Immature natural killer cell (primary cell): ENCODE results near the gene SLC12A8. TPM values are rescaled to one million over a fixed set of nuclear protein-coding genes. Genes with fewer than 3 reads are reported as not detected.

Experiments
- DNase-seq, 3 donors: peaks; one replicate each; pipeline ENCODE4 v3.0.0; 2022; ENCODE audit warnings: mixed read lengths in 1 of 3
- H3K27ac Mint-ChIP-seq, 6 donors: one replicate each; pipeline ENCODE4 v1.8.0; 2020; ENCODE audit warnings: mixed read lengths in 6 of 6, mild to moderate bottlenecking in 5 of 6, inconsistent platforms in 4 of 6, moderate library complexity in 3 of 6
- H3K27me3 Mint-ChIP-seq, 3 donors: one replicate each; pipeline ENCODE4 v1.8.0; 2020 to 2021; ENCODE audit warnings: low read depth in 3 of 3, mild to moderate bottlenecking in 3 of 3, mixed read lengths in 3 of 3, moderate library complexity in 3 of 3, inconsistent platforms in 1 of 3
- H3K36me3 Mint-ChIP-seq, 3 donors: one replicate each; pipeline ENCODE4 v1.8.0; 2020; ENCODE audit warnings: mixed read lengths in 3 of 3, inconsistent platforms in 2 of 3, mild to moderate bottlenecking in 2 of 3
- H3K4me1 Mint-ChIP-seq, 2 donors: one replicate each; pipeline ENCODE4 v1.8.0; 2020; ENCODE audit warnings: inconsistent platforms in 2 of 2, mild to moderate bottlenecking in 2 of 2, mixed read lengths in 2 of 2, moderate library complexity in 1 of 2
- H3K4me3 Mint-ChIP-seq, 5 donors: one replicate each; pipeline ENCODE4 v1.8.0; 2020; ENCODE audit warnings: mild to moderate bottlenecking in 5 of 5, mixed read lengths in 5 of 5, inconsistent platforms in 3 of 5, moderate library complexity in 3 of 5
- H3K9me3 Mint-ChIP-seq, 6 donors: one replicate each; pipeline ENCODE4 v1.8.0; 2020; ENCODE audit warnings: mild to moderate bottlenecking in 6 of 6, mixed read lengths in 6 of 6, inconsistent platforms in 4 of 6, moderate library complexity in 3 of 6
- polyA plus RNA-seq, 3 donors: library from polyadenylated mRNA; unstranded; fragments of 300-500 nt; fragmentation: Illumina TruSeq; gene quantifications; one replicate each; pipeline ENCODE4 v1.2.3, GENCODE V29; 2021

Gene SLC12A8
- polyA plus RNA-seq, 3 donors from 2014 or later = 0.43 to 2.8 TPM; not detected in 1

DNA sequence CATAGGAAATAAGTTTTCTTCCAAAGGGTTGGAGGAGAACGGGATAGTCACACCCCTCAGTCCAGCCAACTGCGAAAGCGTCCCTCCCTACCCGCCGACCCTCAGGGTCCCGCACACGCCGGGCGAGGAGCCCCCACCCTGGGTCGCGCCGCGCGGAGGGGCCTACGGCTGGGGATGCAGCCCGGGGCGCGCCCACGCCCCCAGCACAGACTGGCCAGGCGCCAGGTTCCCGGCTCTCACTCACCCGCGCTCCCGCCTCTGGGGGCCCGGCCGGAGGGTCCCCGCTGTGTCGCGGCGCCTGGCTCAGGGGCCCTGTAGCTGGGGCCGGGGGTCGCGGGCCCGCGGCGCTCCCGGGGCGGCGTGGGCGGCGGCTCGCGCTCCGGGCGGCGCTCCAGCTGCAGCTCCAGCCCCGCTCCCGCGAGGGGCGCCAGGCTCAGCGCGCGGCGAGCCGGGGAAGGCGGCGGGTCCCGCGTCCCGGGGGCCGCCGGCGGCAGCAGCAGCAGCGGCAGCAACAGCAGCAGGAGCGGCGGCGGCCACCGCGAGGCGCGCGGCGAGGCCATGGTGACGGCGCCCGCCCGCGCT, 157.1 kb downstream of the SLC12A8 start:
- peaks cover 0 to 4% (median 3%) of the 10 kb centered on the region in 3 donors for H3K36me3 Mint-ChIP-seq
- DNase-seq = peak in 1 of 3 donors; percentile 31
- H3K9me3 Mint-ChIP-seq = no peaks in the 10 kb centered on the region
- peaks cover 6 to 52% of the 10 kb centered on the region in 2 donors for H3K4me1 Mint-ChIP-seq
- peak overlapping the region; percentile 94 to 99 (median 98) for H3K4me3 Mint-ChIP-seq
- peak overlapping the region; percentile 90 to 98 (median 96) for H3K27ac Mint-ChIP-seq
- H3K27me3 Mint-ChIP-seq = peaks cover 4 to 10% (median 5%) of the 10 kb centered on the region in 3 donors

DNA sequence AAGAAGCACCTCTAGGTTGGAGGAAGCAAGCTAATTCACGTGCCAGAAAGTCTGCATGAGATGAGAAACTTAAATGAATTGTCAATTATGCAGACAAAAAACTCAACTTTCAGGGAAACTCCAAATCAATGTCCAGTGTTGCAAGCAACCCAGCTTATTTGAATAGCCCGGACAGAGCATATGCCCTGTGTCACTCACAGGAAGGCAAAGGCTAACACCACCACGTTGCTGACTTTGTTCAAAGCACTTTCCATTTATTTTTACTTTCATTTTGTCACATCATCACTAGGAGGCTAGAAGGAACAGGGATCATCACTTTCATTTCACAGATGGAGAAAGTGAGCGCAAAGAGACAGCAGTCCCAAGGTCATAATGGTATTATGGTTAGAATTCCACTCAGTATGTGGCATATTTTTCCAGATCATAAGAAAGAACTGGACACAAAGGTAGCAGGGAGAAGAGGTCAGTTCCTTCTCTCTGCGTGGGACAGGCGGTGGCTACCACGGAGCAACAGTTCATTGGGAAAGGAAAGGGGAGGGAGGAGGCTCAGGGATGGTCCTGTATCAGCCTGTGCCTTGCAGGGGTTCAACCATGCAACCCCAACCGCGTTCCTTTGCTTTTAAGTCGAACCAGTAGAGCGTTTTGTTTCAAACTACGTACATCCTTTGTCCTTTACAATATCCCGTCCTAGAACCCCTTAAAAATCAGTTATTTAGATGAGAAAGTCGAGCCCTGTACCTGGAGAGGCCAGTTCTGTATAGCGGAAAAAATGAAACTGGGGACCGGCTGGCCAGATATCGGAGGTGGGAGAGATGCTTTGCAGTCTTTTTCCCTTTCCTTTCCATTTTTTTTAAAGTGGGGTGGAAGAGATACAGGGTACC, 157.9 kb downstream of the SLC12A8 start:
- Mint-ChIP-seq H3K36me3 (peaks cover 0 to 5% (median 4%) of the 10 kb centered on the region in 3 donors), H3K9me3 (no peaks in the 10 kb centered on the region), H3K27ac (peak overlapping the region; percentile 90 to 98 (median 96)), H3K4me1 (peaks cover 6 to 59% of the 10 kb centered on the region in 2 donors), H3K27me3 (peaks cover 2 to 9% (median 5%) of the 10 kb centered on the region in 3 donors), H3K4me3 (peak overlapping the region; percentile 94 to 99 (median 98))
- DNase-seq = peak; percentile 65 to 66 (median 66)

- H3K27ac Mint-ChIP-seq = peak overlapping the region; percentile 90 to 98 (median 96)
- DNase-seq = no peak
- H3K27me3 Mint-ChIP-seq = peaks cover 2 to 9% (median 5%) of the 10 kb centered on the region in 3 donors
- H3K9me3 Mint-ChIP-seq = no peaks in the 10 kb centered on the region
- peak overlapping the region; percentile 94 to 99 (median 98) for H3K4me3 Mint-ChIP-seq
- peaks cover 6 to 66% of the 10 kb centered on the region in 2 donors for H3K4me1 Mint-ChIP-seq
- H3K36me3 Mint-ChIP-seq = peaks cover 0 to 5% (median 4%) of the 10 kb centered on the region in 3 donors
Measured at GRCh38 chr3:125054062-125054448, 158.5 kb downstream of the SLC12A8 start.

DNA sequence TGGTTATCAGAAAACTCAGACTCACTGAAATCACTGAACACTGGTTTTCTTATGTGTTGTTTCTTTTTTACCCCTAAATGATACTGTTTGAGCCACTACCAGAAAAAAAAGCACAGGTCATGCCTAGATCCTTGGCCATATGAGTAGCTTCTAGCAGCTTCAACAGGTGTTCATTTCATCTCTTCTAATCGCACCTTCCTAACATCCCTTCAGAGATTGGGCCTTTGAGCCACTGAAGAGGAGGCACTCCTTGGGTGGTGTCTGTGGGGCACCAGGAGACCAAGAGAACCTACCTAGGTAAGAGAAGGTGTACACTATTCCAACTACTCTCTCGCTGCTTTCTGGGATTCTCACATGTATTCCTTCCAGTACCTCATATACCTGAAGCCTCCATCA, 159.2 kb downstream of the SLC12A8 start:
- Mint-ChIP-seq H3K4me1 (peaks cover 6 to 73% of the 10 kb centered on the region in 2 donors), H3K4me3 (peak overlapping the region; percentile 94 to 99 (median 98)), H3K36me3 (peaks cover 0 to 5% (median 4%) of the 10 kb centered on the region in 3 donors), H3K27me3 (peaks cover 2 to 9% (median 5%) of the 10 kb centered on the region in 3 donors), H3K27ac (peak overlapping the region; percentile 90 to 98 (median 96)), H3K9me3 (no peaks in the 10 kb centered on the region)
- no peak for DNase-seq

GRCh38 chr3:125052624-125053303, 159.8 kb downstream of the SLC12A8 start:
- Mint-ChIP-seq H3K27ac (peak overlapping the region; percentile 90 to 98 (median 96)), H3K36me3 (peaks cover 0 to 5% (median 4%) of the 10 kb centered on the region in 3 donors), H3K27me3 (peaks cover 2 to 9% (median 2%) of the 10 kb centered on the region in 3 donors), H3K4me3 (peak overlapping the region; percentile 94 to 99 (median 98)), H3K9me3 (peaks cover 0 to 1% (median 0%) of the 10 kb centered on the region in 6 donors), H3K4me1 (peaks cover 6 to 79% of the 10 kb centered on the region in 2 donors)
- no peak for DNase-seq

DNA sequence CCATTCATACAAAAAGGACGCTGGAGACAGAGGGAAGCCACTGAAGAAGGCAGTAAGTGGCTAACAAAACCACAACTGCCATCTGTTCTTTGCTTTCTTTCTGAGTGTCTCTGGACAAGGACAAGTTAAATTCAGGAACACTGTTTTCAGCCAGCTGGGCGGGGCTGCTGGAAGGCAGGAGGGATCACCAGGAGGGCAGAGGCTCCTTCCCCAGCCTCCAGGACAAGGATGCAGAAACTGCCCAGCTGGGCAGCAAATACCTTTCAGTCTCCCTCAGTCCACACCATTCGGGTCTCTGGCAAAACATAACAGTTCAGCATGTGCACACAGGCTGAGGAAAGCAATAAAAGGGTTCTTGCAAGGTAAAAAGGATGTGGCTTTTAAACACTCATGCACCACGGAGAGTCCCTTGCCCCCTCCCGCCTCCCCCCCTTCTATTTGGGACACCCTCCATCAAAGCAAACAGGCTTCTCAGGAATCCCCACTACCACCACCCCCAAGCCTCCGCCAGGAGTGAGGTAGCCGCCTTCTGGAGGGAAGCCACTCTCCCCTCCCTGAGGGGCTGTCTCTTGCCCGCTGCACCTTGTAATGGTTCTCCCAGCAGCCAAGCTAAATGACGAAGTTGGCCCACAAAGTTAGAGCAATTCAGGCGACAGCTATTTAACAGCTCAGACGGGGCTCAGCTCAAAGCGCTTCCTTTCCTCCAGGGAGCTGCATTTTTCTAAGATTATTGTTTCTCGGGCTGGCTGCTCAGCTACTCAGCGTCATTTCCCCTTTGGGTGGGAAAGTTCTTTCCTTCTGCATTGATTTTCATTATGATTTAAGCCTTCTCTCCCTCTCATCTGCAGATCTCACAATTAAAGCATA, 160.6 kb downstream of the SLC12A8 start:
- peaks cover 0 to 5% (median 4%) of the 10 kb centered on the region in 3 donors for H3K36me3 Mint-ChIP-seq
- peaks cover 2 to 9% (median 2%) of the 10 kb centered on the region in 3 donors for H3K27me3 Mint-ChIP-seq
- H3K4me1 Mint-ChIP-seq = peaks cover 6 to 85% of the 10 kb centered on the region in 2 donors
- DNase-seq = peak; percentile 57 to 75 (median 67)
- H3K9me3 Mint-ChIP-seq = peaks cover 0 to 1% (median 0%) of the 10 kb centered on the region in 6 donors
- H3K4me3 Mint-ChIP-seq = peak overlapping the region; percentile 94 to 99 (median 98)
- H3K27ac Mint-ChIP-seq = peak overlapping the region; percentile 90 to 98 (median 96)

GRCh38 chr3:125051205-125051604, 161.3 kb downstream of the SLC12A8 start:
- peaks cover 2 to 87% of the 10 kb centered on the region in 2 donors for H3K4me1 Mint-ChIP-seq
- H3K27ac Mint-ChIP-seq = peak overlapping the region; percentile 90 to 98 (median 96)

DNA sequence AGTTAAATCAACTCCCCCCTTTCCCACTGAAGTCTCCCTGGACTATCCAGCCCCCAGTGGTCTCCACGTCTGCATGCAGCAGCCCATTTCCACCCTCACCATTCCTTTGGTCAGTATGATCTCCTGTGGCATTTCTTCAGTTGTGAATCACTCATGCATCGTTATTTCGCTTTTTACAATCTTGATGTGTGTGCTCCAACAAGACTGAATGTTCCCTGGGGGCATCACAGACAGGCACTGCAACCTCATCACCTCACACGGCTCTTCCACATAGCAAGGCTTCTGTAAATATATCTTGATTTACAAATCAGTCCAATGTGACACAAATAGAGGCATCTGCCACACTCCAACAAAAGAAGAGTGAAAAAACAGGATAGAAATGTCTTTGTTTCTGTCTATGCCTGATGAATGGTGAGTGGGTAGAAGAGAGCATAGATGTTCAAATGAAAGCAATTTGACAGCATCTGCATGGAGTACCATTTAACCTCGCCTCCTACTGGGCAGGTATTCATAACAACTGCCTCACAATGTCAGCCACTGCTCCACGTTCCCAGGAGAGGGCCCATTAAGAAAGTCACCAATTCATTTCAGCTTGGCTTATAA, 162.0 kb downstream of the SLC12A8 start:
- peaks cover 0 to 1% (median 0%) of the 10 kb centered on the region in 6 donors for H3K9me3 Mint-ChIP-seq
- H3K27me3 Mint-ChIP-seq = peaks cover 2 to 9% (median 2%) of the 10 kb centered on the region in 3 donors
- no peak for DNase-seq
- H3K27ac Mint-ChIP-seq = peak overlapping the region; percentile 60 to 98 (median 95)
- peaks cover 0 to 5% (median 4%) of the 10 kb centered on the region in 3 donors for H3K36me3 Mint-ChIP-seq
- peaks cover 0 to 85% of the 10 kb centered on the region in 2 donors for H3K4me1 Mint-ChIP-seq
- peak overlapping the region; percentile 94 to 99 (median 98) for H3K4me3 Mint-ChIP-seq

More at GRCh38 chr3:125051205-125051604, 161.3 kb downstream of the SLC12A8 start:
- DNase-seq = no peak
- Mint-ChIP-seq H3K4me3 (peak overlapping the region; percentile 94 to 99 (median 98)), H3K27me3 (peaks cover 2 to 9% (median 2%) of the 10 kb centered on the region in 3 donors), H3K9me3 (peaks cover 0 to 1% (median 0%) of the 10 kb centered on the region in 6 donors), H3K36me3 (peaks cover 0 to 5% (median 4%) of the 10 kb centered on the region in 3 donors)

DNA sequence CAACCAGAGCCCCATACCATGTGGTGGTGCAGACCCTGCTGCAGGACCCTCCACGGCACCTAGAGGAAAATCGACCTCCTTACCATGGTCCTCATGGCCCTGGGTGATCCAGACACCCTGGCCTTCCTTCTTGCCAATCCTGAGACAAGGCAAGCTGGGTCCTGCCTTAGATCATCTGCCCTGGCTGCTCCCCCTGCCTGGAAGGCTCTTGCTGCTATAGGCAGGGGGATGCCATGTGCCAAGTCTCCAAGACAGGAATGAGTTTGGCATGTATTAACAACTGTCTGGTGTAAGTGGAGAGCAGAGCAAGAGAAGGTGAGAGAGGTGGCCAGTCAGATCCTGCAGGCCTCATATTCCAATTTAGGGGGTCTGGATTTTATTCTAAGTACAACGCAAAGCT, 164.3 kb downstream of the SLC12A8 start:
- no peak for DNase-seq
- Mint-ChIP-seq H3K9me3 (peaks cover 0 to 1% (median 0%) of the 10 kb centered on the region in 6 donors), H3K27me3 (peaks cover 0 to 4% (median 0%) of the 10 kb centered on the region in 3 donors), H3K36me3 (peaks cover 0 to 5% (median 4%) of the 10 kb centered on the region in 3 donors), H3K4me1 (peaks cover 0 to 74% of the 10 kb centered on the region in 2 donors), H3K4me3 (no peak overlapping the region), H3K27ac (peak overlapping the region; percentile 38 to 98 (median 72))

- Mint-ChIP-seq H3K9me3 (peaks cover 0 to 1% (median 0%) of the 10 kb centered on the region in 6 donors), H3K27ac (peak overlapping the region in 1 of 6 donors; percentile 46), H3K36me3 (peaks cover 0 to 5% (median 4%) of the 10 kb centered on the region in 3 donors), H3K27me3 (peaks cover 0 to 1% (median 0%) of the 10 kb centered on the region in 3 donors), H3K4me3 (peak overlapping the region in 1 of 5 donors; percentile 22), H3K4me1 (peaks cover 10 to 65% of the 10 kb centered on the region in 2 donors)
- no peak for DNase-seq
Measured at GRCh38 chr3:125045965-125046364, 166.6 kb downstream of the SLC12A8 start.

- H3K36me3 Mint-ChIP-seq = no peaks in the 10 kb centered on the region
- H3K27me3 Mint-ChIP-seq = peaks cover 0 to 1% (median 0%) of the 10 kb centered on the region in 3 donors
- peaks cover 18 to 65% of the 10 kb centered on the region in 2 donors for H3K4me1 Mint-ChIP-seq
- peaks cover 0 to 1% (median 0%) of the 10 kb centered on the region in 6 donors for H3K9me3 Mint-ChIP-seq
- DNase-seq = no peak
- no peak overlapping the region for H3K4me3 Mint-ChIP-seq
- H3K27ac Mint-ChIP-seq = no peak overlapping the region
Measured at GRCh38 chr3:125045194-125045593, 167.4 kb downstream of the SLC12A8 start.

DNA sequence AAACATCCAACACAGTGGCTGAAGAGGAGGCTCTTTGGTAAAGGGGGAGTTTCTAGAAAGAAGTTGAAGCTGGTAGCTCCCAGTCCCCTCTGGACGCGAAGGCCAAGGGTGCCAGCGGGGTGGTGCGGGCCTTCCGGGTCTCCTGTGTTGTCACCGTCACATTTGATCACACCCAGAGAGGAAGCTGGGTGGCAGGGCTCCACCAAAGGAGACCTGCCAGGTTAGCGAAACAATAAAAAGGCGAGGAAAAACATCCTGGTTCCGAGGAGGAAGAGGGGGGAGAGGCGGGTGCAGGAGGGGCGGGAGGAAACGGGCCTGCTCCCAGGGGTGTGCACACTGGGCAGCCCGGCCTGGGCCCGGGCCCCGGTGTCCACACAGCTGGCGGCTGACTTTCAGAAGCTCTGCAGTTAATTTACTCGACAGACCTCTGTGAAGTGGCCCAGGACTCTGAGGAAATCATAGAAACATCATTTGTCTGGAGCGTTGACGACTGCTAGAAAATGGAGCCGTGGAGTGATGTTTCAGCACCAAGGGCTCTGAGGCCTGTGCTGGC, 168.9 kb downstream of the SLC12A8 start:
- no peaks in the 10 kb centered on the region for H3K36me3 Mint-ChIP-seq
- peaks cover 0 to 1% (median 0%) of the 10 kb centered on the region in 6 donors for H3K9me3 Mint-ChIP-seq
- H3K27ac Mint-ChIP-seq = peak overlapping the region in 2 of 6 donors; percentile 18 to 19
- peaks cover 33 to 65% of the 10 kb centered on the region in 2 donors for H3K4me1 Mint-ChIP-seq
- no peak overlapping the region for H3K4me3 Mint-ChIP-seq
- DNase-seq = no peak
- H3K27me3 Mint-ChIP-seq = peaks cover 0 to 1% (median 0%) of the 10 kb centered on the region in 3 donors
